22Rv1 (cell line): ENCODE results near the gene CFAP44.

Experiments
- CTCF ChIP-seq: fragments of 450-650 bp; IDR thresholded peaks from 2 replicates; pipeline ENCODE4 v1.5.1; 2017; ENCODE audit warnings: mild to moderate bottlenecking
- ZFX ChIP-seq: fragments of 450-650 bp; IDR thresholded peaks from 2 replicates; pipeline ENCODE4 v1.6.1; 2017; ENCODE audit warnings: antibody characterized with exemption, borderline replicate concordance

- TF ChIP-seq CTCF (no peak), ZFX (no peak)
Measured at GRCh38 chr3:113454057-113454456, 12.8 kb upstream of the CFAP44 start.
